ENCODE measurements around the gene PLA2G5.
"Not testable (repeated sequence)": the region's sequence is repeated elsewhere in the genome, so short reads cannot be mapped to it uniquely, and the experiment has no call there.

PLA2G5 gene

GRCh38 chr1:20117236-20117635, 47.2 kb downstream of the PLA2G5 start:
- DNase-seq (ENCODE audit: low read depth in 2 of 2), result no peak

- DNase-seq (ENCODE audit: low read depth in 2 of 2), result no peak
Observed at GRCh38 chr1:20119347-20119746, 49.4 kb downstream of the PLA2G5 start, which contains the start of gene PLA2G2D. PLA2G2D (minus strand) TSS chr1:20119536; CDS start chr1:20119498, 38 bp downstream.

DNA sequence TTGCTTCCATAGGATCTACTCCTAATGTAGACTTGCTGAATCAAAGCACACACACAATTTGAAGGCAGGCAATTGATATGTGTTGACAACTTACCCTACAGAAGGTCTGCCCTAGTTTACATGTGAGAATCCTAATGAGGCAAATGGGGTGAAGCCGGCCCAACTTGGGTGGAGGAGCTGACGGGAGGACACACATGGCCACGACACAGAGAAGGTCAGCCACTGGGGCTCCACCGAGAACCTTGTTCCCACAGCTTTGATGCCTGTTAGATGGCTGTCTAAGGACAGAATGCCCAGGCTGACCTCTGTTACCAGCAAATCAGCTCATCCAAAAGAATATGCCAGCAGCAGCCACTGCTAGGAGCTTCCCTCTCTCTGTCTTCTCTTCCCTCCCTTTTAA, 50.8 kb downstream of the PLA2G5 start:
- no peak for DNase-seq (ENCODE audit: low read depth in 2 of 2)

DNA sequence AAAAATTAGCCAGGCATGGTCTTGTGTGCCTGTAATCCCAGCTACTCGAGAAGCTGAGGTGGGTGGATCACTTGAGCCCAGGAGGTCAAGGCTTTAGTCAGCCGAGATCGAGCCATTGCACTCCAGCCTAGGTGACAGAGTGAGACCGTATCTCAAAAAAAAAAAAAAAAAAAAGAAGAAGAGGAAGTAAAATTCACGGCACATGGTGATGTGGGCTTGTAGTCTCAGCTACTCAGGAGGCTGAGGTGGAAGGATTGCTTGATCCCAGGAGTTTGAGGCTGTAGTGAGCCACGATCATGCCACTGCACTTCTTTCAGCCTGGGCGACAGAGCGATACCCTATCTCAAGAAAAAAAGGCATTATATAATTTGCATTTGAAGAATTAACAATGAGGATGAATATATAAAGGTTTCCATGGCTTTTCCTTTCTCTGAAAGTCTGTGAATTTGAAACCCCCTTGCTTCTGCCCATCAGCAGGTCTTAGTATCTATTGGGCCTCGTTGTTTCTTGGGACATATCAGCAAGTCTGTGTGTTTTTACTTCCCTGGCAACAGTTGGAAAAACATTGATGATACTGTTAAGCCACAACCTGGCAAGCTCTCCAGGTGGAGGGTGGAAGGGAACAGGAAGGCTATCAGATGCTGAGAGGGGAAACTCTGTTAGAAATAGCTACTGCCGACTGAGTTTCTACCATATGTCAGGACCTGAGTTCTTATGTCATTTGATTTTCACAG, 53.9 kb downstream of the PLA2G5 start:
- no peak for DNase-seq (ENCODE audit: low read depth in 2 of 2)

GRCh38 chr1:20124456-20125057, 54.6 kb downstream of the PLA2G5 start:
- peak; percentile 21 to 23 for DNase-seq (ENCODE audit: low read depth in 2 of 2)

DNA sequence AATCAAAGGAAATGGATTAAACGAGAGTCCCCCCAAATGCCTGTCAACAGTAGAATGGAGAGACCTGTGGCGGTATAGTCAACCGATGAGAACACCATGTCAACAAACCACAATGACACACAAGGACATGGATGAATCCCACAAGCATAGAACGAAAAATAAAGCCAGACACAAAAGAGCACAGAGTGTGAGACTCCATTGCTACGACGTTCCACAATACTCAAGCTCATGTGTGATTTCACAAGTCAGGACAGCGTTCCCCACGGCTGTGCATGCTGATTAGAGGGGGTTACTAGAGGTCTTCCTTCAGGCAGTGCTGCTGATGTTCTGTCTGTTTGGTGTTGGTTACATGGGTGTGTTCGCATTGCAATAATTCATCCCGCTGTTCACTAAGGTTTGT, 55.1 kb downstream of the PLA2G5 start:
- no peak for DNase-seq (ENCODE audit: low read depth in 2 of 2)

- no peak for DNase-seq (ENCODE audit: low read depth in 2 of 2)
Observed at GRCh38 chr1:20126041-20126805, 56.2 kb downstream of the PLA2G5 start.

GRCh38 chr1:20126806-20127440, 56.9 kb downstream of the PLA2G5 start:
- no peak for DNase-seq (ENCODE audit: low read depth in 2 of 2)

DNA sequence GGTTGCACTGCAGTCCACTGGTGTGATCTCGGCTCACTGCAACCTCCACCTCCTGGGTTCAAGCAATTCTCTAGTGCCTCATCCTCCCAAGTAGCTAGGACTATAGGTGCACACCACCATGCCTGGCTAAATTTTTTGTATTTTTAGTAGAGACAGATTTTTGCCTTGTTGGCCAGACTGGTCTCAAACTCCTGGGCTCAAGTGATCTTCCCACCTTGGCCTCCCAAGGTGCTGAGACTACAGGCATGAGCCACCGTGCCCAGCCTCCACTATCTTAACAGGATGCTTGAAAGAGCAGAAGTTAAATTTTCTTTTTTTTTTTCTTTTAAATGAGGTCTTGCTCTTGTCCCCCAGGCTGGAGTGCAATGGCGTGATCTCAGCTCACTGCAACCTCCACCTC, 60.5 kb downstream of the PLA2G5 start:
- not testable (repeated sequence) for DNase-seq (ENCODE audit: low read depth in 2 of 2)

DNA sequence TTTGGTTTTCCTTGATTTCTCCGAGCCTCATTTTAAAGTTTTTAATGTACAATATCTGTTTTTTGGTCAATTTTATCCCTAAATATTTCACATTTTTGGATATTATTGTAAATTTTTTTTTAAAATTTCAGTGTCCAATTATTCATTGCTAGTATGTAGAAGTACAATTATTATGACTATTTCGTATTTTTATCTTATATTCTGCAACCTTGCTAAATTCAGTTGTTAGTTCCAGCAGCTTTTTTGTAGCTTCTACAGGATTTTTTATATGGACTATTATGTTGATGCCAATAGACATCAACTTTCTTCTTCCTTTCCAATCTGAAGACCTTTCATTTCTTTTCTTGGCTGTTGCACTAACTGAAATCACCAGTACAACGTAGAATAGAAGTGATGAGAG, 65.0 kb downstream of the PLA2G5 start:
- no peak for DNase-seq (ENCODE audit: low read depth in 2 of 2)

DNA sequence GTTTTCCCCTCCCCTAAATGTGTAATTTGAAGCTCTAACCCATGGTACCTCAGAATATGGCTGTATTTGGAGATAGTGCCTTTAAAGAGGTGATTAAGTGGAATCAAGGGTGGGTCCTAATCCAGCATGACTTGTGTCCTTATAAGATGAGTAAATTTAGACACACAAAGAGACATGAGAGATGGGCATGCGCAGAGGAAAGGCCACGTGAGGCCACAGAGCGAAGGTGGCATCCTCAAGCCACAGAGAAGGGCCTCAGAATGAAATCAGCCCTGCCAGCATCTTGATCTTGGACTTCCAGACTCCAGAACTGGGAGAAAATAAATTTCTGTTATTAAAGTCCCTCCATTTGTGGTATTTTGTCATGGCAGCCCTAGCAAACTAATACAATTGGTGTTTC, 66.3 kb downstream of the PLA2G5 start:
- DNase-seq (ENCODE audit: low read depth in 2 of 2), result no peak

DNA sequence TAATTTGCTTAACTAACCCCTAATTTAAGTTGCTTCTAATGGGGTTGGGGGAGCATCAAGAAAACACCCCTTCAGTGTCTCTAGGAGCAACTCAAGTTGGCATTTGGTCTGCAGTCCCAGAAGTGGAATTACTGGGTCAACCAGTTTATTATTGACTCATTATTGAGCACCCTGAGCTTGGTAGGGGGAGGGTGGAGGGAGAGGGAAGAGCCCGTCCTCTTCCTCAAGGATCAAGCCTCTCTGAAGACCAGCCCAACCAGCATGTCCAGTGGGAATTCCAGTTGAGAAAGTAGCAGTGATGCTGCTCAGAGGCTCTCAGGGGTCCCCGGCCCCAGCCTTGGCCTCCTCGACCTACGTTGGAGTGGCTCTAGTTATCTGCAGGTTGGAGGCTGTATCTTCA, 67.1 kb downstream of the PLA2G5 start:
- DNase-seq (ENCODE audit: low read depth in 2 of 2), result no peak

- DNase-seq (ENCODE audit: low read depth in 2 of 2), result no peak
Observed at GRCh38 chr1:20137604-20138003, 67.6 kb downstream of the PLA2G5 start.

DNA sequence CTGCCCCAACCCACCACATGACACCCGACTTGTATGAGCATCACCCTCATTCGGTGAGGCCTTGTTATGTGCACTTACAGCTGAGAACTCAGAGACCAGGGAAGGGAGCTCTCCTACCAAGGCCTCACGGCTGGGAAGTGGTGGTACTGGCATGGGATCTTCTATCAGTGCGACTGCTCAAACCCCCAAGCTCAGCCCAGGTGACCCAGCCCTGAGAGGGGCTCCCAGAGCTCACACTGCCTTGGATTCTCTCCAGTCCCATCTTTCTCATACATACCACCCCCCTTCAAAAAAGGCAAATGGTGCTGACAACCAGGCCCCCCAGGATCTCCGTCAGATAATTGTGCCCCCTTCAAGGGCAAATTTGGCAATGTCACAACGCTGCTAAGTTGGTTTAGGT, 68.4 kb downstream of the PLA2G5 start:
- no peak for DNase-seq (ENCODE audit: low read depth in 2 of 2)

GRCh38 chr1:20138961-20139550, 69.1 kb downstream of the PLA2G5 start, which contains the start of gene PLA2G2F:
PLA2G2F (plus strand) TSS chr1:20139323; CDS start chr1:20139428, 105 bp downstream.
- DNase-seq (ENCODE audit: low read depth in 2 of 2), result no peak

DNA sequence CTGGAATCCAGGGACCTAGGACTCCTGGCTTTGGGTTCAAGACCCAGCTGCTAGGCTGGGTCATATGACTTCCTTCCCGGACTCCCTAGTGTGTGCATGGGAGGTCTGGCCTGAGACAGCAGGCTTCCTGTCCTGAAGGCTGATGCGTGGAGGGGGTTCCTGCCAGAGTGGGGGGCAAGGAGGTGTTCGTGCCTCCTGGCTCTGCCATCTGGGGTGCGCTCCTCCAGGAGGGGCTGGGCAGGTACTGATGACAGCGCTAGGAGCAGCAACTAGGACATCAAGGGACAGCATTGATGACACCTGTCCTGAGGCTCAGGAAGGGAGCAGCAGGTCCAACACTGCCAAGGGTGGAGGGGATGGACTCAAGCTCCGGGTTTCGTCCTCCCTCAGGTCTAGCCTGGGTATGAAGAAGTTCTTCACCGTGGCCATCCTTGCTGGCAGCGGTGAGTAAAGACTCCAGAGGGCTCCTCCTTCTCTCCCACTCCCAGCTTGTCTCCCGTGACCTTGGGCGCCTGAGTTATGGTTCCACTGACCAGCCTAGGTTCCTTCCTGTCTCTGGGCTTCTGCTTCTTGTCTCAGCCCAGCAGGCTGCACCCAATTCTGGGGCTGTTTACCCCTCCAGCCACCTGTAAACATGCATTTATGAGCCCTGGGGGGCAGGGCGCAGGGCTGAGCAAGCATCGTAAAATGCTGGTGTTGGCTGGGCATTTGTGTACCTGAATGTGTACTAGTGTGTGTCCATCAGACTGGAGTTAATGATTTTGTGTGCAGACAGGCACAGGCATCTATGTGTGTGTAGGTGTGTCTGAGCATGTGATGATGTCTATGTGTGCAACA, 70.0 kb downstream of the PLA2G5 start:
- DNase-seq (ENCODE audit: low read depth in 2 of 2), result no peak

- DNase-seq (ENCODE audit: low read depth in 2 of 2), result no peak
Observed at GRCh38 chr1:20141001-20141400, 71.0 kb downstream of the PLA2G5 start.

- DNase-seq (ENCODE audit: low read depth in 2 of 2), result no peak
Observed at GRCh38 chr1:20141466-20141865, 71.5 kb downstream of the PLA2G5 start.

All from fibroblast of skin of left biceps (primary cell).